Gastrocnemius medialis (tissue), 4 donors: ENCODE results near the gene CD177. TPM values are rescaled to one million over a fixed set of nuclear protein-coding genes. Genes with fewer than 3 reads are reported as not detected.
"Not testable (repeated sequence)": the region's sequence is repeated elsewhere in the genome, so short reads cannot be mapped to it uniquely, and the experiment has no call there.

Experiments
- ATAC-seq, 2 donors: fragments of 150-250 bp; one replicate each; pipeline ENCODE4 v1.9.1; 2016
- DNase-seq, 2 donors: peaks; one replicate each; pipeline ENCODE4 v3.0.0-alpha.2; 2019
- H3K27ac ChIP-seq, 4 donors: fragments of 200-600 bp; sonication (generic); 1 replicate in 1 of 4; 2 replicates in 3 of 4; pipeline ENCODE4 v1.5.1; 2016 to 2018; ENCODE audit warnings: mild to moderate bottlenecking in 2 of 4, moderate library complexity in 1 of 4
- H3K27me3 ChIP-seq, 3 donors: fragments of 200-600 bp; sonication (generic) in 2 of 3; 1 replicate in 1 of 3; 2 replicates in 2 of 3; pipeline versions ENCODE4 v1.5.1 to v1.6.0; 2016 to 2019; ENCODE audit warnings: mild to moderate bottlenecking in 1 of 3, moderate library complexity in 1 of 3
- H3K36me3 ChIP-seq, 2 donors: fragments of 200-600 bp; sonication (generic) in 1 of 2; one replicate each; pipeline ENCODE4 v1.5.1; 2017 to 2018
- H3K4me1 ChIP-seq, 2 donors: fragments of 200-600 bp; sonication (generic) in 1 of 2; one replicate each; pipeline ENCODE4 v1.5.1; 2016 to 2017; ENCODE audit warnings: mild to moderate bottlenecking in 2 of 2
- H3K4me3 ChIP-seq, 4 donors: fragments of 200-600 bp; sonication (generic) in 3 of 4; 1 replicate in 1 of 4; 2 replicates in 3 of 4; pipeline ENCODE4 v1.5.1; 2016 to 2019; ENCODE audit warnings: mild to moderate bottlenecking in 2 of 4
- H3K9me3 ChIP-seq, 3 donors: fragments of 200-600 bp; sonication (generic) in 2 of 3; 1 replicate in 1 of 3; 2 replicates in 2 of 3; pipeline ENCODE4 v1.5.1; 2016 to 2019
- POLR2A ChIP-seq, 2 donors: fragments of 450-650 bp; IDR thresholded peaks; one replicate each; pipeline ENCODE4 v1.6.1; 2017; ENCODE audit warnings: antibody characterized with exemption in 2 of 2, mild to moderate bottlenecking in 2 of 2, moderate library complexity in 2 of 2
- in situ Hi-C, 4 donors: fragments of 200-750 bp; cut with MboI; loops; one replicate each; pipeline versions ENCODE4 v1.15.0 to v1.8.0; 2017; ENCODE audit warnings: low sequenced_read_pairs in 4 of 4
- intact Hi-C: fragments of 100-400 bp; cut with DNase I; formaldehyde crosslinking; loops from one replicate; pipeline ENCODE4 v1.15.1; 2023; ENCODE audit warnings: low total_unique reads
- total RNA-seq, 4 donors: library from RNA; depleted of rRNA; stranded (reverse); fragments of >200 nt; gene quantifications; one replicate each; pipeline versions ENCODE4 v1.1.0 to v1.2.3, GENCODE V29; 2016
- TF ChIP-seq, protein P1 (sequence below), 5 experiments: fragments of 450-650 bp in 3 of 5; fragments of 200-600 bp in 2 of 5; sonication (generic) in 2 of 5; IDR thresholded peaks in 4 of 5; conservative IDR thresholded peaks in 1 of 5; 1 replicate in 4 of 5; 2 replicates in 1 of 5; pipeline ENCODE4 v1.5.1; 2016 to 2019; ENCODE audit warnings: antibody characterized with exemption in 5 of 5, mild to moderate bottlenecking in 3 of 5, moderate library complexity in 3 of 5

CD177 gene
- total RNA-seq, 4 donors from 2014 or later, result 1.3 to 2.9 (median 2.6) TPM; not detected in 1

DNA sequence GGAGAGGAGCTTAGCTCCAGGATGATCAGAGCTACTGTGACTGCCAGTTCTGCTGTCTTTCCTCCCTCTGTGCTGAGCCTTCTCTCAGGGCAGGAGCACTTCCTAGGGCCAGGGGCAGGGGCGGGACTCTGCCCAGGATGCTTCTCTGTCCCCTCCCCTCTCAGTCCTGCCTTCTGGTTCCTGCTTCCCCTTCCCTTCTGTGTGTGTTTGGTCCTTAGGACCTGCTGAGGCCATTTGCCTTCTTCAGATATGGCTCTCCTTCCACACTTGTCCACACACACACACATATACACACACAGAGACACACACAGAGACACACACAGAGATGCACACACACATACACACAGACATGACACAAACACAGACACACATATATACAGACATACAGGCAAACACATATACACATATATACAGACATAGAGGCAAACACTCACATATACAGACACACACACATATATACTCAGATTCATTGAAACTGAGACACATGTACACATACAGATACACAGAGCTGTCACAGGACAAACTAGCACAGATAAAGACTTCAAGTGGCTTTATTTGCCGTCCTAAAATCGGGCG lies 22.0 kb upstream of the CD177 start:
- H3K27ac ChIP-seq, result no peak overlapping the region
- H3K9me3 ChIP-seq, result no peaks in the 10 kb centered on the region
- no peaks in the 10 kb centered on the region for H3K27me3 ChIP-seq
- no peaks in the 10 kb centered on the region for H3K36me3 ChIP-seq
- H3K4me3 ChIP-seq, result no peak overlapping the region
- in situ Hi-C loops (no loop called here), intact Hi-C loops (no loop called here)
- ATAC-seq, result no peak
- no peaks in the 10 kb centered on the region for H3K4me1 ChIP-seq
- no peak for TF ChIP-seq POLR2A (IDR thresholded peaks at IDR 0.05)
- TF ChIP-seq, protein P1, sequence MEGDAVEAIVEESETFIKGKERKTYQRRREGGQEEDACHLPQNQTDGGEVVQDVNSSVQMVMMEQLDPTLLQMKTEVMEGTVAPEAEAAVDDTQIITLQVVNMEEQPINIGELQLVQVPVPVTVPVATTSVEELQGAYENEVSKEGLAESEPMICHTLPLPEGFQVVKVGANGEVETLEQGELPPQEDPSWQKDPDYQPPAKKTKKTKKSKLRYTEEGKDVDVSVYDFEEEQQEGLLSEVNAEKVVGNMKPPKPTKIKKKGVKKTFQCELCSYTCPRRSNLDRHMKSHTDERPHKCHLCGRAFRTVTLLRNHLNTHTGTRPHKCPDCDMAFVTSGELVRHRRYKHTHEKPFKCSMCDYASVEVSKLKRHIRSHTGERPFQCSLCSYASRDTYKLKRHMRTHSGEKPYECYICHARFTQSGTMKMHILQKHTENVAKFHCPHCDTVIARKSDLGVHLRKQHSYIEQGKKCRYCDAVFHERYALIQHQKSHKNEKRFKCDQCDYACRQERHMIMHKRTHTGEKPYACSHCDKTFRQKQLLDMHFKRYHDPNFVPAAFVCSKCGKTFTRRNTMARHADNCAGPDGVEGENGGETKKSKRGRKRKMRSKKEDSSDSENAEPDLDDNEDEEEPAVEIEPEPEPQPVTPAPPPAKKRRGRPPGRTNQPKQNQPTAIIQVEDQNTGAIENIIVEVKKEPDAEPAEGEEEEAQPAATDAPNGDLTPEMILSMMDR (IDR thresholded peaks at IDR 0.05 in 4 of 5, conservative IDR thresholded peaks at IDR 0.05 in 1 of 5), result no peak
- DNase-seq, result no peak

- H3K9me3 ChIP-seq, result no peaks in the 10 kb centered on the region
- no peak overlapping the region for H3K4me3 ChIP-seq
- in situ Hi-C loops, result no loop called here
- H3K36me3 ChIP-seq, result no peaks in the 10 kb centered on the region
- TF ChIP-seq, protein P1 (IDR thresholded peaks at IDR 0.05 in 4 of 5, conservative IDR thresholded peaks at IDR 0.05 in 1 of 5), result no peak
- TF ChIP-seq POLR2A (IDR thresholded peaks at IDR 0.05), result no peak
- DNase-seq (no peak), ATAC-seq (no peak)
- H3K27me3 ChIP-seq, result no peaks in the 10 kb centered on the region
- intact Hi-C loops, result no loop called here
- H3K4me1 ChIP-seq, result no peaks in the 10 kb centered on the region
- H3K27ac ChIP-seq, result no peak overlapping the region
These were observed 21.2 kb upstream of the CD177 start for GRCh38 chr19:43332058-43332922.

DNA sequence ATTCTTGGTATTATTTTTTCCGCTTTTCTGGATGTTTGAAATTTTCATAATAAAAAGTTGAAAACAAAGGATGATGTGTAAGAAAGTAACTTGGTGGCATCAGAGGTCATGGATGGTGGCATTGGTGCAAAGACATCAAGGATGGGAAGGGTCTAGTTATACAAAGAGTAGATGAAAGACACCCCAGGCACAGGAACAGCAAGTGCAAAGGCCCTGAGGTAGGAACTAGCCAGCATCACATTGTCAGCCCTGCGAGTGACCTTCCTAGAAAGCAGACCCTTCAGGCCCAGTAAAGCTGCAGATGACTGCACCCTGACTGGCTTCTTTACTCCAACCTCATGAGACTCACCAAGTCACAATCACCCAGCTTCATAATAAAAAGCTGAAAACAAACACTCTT lies 17.0 kb upstream of the CD177 start:
- ATAC-seq, H3K36me3 ChIP-seq, in situ Hi-C loops, H3K9me3 ChIP-seq, H3K27me3 ChIP-seq, H3K27ac ChIP-seq, intact Hi-C loops, H3K4me1 ChIP-seq, DNase-seq, H3K4me3 ChIP-seq: not testable (repeated sequence)

- H3K27ac ChIP-seq, result no peak overlapping the region
- in situ Hi-C loops, result no loop called here
- H3K36me3 ChIP-seq, result no peaks in the 10 kb centered on the region
- DNase-seq (no peak), ATAC-seq (no peak)
- H3K27me3 ChIP-seq, result no peaks in the 10 kb centered on the region
- H3K4me1 ChIP-seq, result no peaks in the 10 kb centered on the region
- no peaks in the 10 kb centered on the region for H3K9me3 ChIP-seq
- intact Hi-C loops, result no loop called here
- TF ChIP-seq POLR2A (IDR thresholded peaks at IDR 0.05), result no peak
- TF ChIP-seq, protein P1 (IDR thresholded peaks at IDR 0.05 in 4 of 5, conservative IDR thresholded peaks at IDR 0.05 in 1 of 5), result no peak
- no peak overlapping the region for H3K4me3 ChIP-seq
These were observed 15.7 kb upstream of the CD177 start for GRCh38 chr19:43337737-43338136.

DNA sequence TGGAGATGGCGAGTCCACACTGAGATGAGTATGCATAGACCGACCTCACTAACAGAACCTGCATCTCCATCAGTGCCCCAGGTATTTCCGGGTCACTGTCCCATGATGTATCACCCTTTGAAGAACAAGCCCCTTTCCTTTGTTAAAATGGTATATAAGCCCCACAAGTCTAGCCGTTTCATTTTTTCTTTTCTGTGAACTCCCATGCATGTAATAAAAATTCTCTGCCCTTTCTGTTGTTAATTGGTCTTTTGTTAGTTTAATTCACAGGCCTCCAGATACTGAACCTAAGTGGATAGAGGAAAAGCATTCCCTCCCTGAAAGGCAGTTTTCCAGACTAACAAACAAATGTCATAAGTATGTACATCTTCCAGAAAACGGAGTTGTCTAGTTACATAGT lies 15.0 kb upstream of the CD177 start:
- TF ChIP-seq, protein P1 (IDR thresholded peaks at IDR 0.05 in 4 of 5, conservative IDR thresholded peaks at IDR 0.05 in 1 of 5), result no peak
- TF ChIP-seq POLR2A (IDR thresholded peaks at IDR 0.05), result no peak
- Histone ChIP-seq H3K4me1 (no peaks in the 10 kb centered on the region), H3K4me3 (no peak overlapping the region), H3K9me3 (no peaks in the 10 kb centered on the region), H3K27me3 (no peaks in the 10 kb centered on the region), H3K36me3 (no peaks in the 10 kb centered on the region), H3K27ac (no peak overlapping the region)
- in situ Hi-C loops (no loop called here), intact Hi-C loops (no loop called here)
- DNase-seq (no peak), ATAC-seq (no peak)

DNA sequence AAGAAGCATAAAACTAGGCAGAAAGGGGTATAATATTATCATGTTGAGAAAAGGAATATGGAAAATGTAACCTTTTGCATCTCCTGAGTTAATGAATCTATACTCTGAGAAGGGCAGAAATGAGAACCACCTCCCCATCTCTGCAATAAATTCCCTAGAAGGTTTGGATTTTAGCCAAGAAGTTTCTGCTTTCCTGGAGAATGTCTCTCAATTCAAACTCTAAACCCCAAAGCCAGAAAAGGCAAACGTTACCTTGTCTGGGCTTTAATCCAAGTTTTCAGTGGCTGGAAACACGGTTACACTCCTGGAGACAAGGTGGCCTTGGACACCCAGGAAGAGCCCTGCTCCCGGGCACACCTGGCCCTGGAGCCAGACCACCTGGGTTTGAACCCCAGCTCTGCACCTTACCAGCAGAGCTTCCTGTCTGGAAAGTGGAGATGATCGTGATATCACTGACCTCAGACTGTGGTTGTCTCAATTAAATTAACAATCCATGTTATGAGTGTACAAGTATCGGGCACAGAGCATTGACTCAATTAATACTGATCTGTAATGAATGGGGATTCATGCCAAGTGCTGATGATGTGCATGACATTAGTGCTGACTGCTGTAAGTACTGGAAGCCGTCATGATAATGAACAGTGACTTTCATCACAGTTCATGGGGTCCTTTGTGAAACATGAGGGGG lies 14.1 kb upstream of the CD177 start:
- in situ Hi-C loops, H3K36me3 ChIP-seq, ATAC-seq, H3K27me3 ChIP-seq, H3K27ac ChIP-seq, H3K9me3 ChIP-seq, DNase-seq, intact Hi-C loops, H3K4me1 ChIP-seq, H3K4me3 ChIP-seq: not testable (repeated sequence)

DNA sequence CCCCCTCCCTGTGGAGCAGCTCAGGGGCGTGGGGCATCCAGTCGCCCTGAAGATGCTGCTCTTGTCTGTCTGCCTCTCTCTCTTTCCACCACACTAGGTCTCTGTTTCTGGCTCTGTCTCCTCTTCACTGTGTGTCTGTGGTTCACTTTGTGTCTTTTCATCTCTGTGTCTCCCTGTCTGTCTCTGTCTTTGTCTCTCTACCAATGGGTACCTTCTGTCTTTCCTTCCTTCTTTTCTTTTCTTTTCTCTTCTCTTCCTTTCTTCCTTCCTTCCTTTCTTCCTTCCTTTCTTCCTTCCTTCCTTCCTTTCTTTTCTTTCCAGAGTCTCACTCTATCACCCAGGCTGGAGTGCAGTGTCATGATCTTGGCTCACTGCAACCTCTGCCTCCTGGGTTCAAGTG lies 13.4 kb upstream of the CD177 start:
- H3K27me3 ChIP-seq, H3K4me3 ChIP-seq, H3K9me3 ChIP-seq, in situ Hi-C loops, intact Hi-C loops, H3K36me3 ChIP-seq, DNase-seq, ATAC-seq, H3K4me1 ChIP-seq, H3K27ac ChIP-seq: not testable (repeated sequence)
